RWPE1 (cell line): Measurements from ENCODE around the gene BIRC7.

Experiments
- CTCF ChIA-PET: fragments of 350-600 bp; sonication (Branson Sonifier 250); formaldehyde crosslinking; extraction: SDS; loops from one replicate; lab custom pipeline; 2021; lab: Yijun Ruan, JAX
- POLR2A ChIA-PET: fragments of 400-600 bp; formaldehyde crosslinking; extraction: SDS; loops from one replicate; lab custom pipeline; 2020; ENCODE audit warnings: antibody characterized with exemption; ENCODE audit not compliant: low non-redundant PET; lab: Yijun Ruan, JAX
- DNase-seq: peaks from one replicate; pipeline ENCODE4 v3.0.0; 2012; ENCODE audit warnings: low spot score
- H3K27ac ChIP-seq: fragments of 450-650 bp; 2 replicates; pipeline ENCODE4 v1.5.1; 2017
- CTCF ChIP-seq: fragments of 450-650 bp; conservative IDR thresholded peaks from 2 replicates; pipeline ENCODE4 v1.5.1; 2017; ENCODE audit warnings: low read depth, mild to moderate bottlenecking

BIRC7 gene

GRCh38 chr20:63235399-63235983 is at the start of gene BIRC7:
Gene BIRC7 (plus strand): TSS chr20:63235905. CDS start chr20:63236097, 192 bp downstream.
- ChIA-PET CTCF (interaction anchor here (0.6 to 6.8 kb wide), 21 partner anchors 8 to 1047 kb away, joined by 3 to 111 read pairs (median 4); partner anchors contain the start of genes COL20A1 and YTHDF1), POLR2A (interaction anchor here (0.8 to 1.1 kb wide), 2 partner anchors 18 to 286 kb away, joined by 3 read pairs; no protein-coding TSS in a partner anchor)
- DNase-seq, result no peak
- TF ChIP-seq CTCF, result no peak
- no peak within 1 kb of the TSS for H3K27ac ChIP-seq

- ChIA-PET CTCF (interaction anchor here (0.6 to 1.0 kb wide), 8 partner anchors 11 to 872 kb away, joined by 3 to 6 read pairs (median 4); no protein-coding TSS in a partner anchor), POLR2A (no interaction called here)
- TF ChIP-seq CTCF, result no peak
- peak overlapping the region; percentile 5 for H3K27ac ChIP-seq
- DNase-seq, result no peak
Measured at GRCh38 chr20:63186084-63186483, 49.6 kb upstream of the BIRC7 start.

- ChIA-PET POLR2A (no interaction called here), CTCF (interaction anchor here (0.6 to 1.0 kb wide), 12 partner anchors 10 to 872 kb away, joined by 3 to 6 read pairs (median 4); no protein-coding TSS in a partner anchor)
- peak overlapping the region; percentile 5 for H3K27ac ChIP-seq
- TF ChIP-seq CTCF, result no peak
- peak; percentile 87 for DNase-seq
Measured at GRCh38 chr20:63186528-63187316, 49.0 kb upstream of the BIRC7 start.

- no peak for DNase-seq
- POLR2A ChIA-PET, result no interaction called here
- no peak overlapping the region for H3K27ac ChIP-seq
- no peak for TF ChIP-seq CTCF
- CTCF ChIA-PET, result interaction anchor here (0.6 to 1.1 kb wide), 4 partner anchors 9 to 22 kb away, joined by 3 to 4 read pairs (median 4); no protein-coding TSS in a partner anchor
Measured at GRCh38 chr20:63187338-63188158, 48.2 kb upstream of the BIRC7 start.

- no peak for DNase-seq
- ChIA-PET POLR2A (interaction anchor here (0.7 kb wide), 1 partner anchor 293 kb away, joined by 3 read pairs; no protein-coding TSS in a partner anchor), CTCF (interaction anchor here (1.1 kb wide), 1 partner anchor 9 kb away, joined by 3 read pairs; no protein-coding TSS in a partner anchor)
- no peak for TF ChIP-seq CTCF
- no peak overlapping the region for H3K27ac ChIP-seq
Measured at GRCh38 chr20:63188159-63188442, 47.6 kb upstream of the BIRC7 start.
